GM21367 (cell line): ENCODE data around the gene BTLA.
"Not testable (repeated sequence)": the region's sequence is repeated elsewhere in the genome, so short reads cannot be mapped to it uniquely, and the experiment has no call there.

Experiments
- ATAC-seq: cut with Tn5 transposase; IDR thresholded peaks from one replicate; pipeline ENCODE4 v1.9.1; 2021; ENCODE audit not compliant: unreplicated experiment

The BTLA gene

DNA sequence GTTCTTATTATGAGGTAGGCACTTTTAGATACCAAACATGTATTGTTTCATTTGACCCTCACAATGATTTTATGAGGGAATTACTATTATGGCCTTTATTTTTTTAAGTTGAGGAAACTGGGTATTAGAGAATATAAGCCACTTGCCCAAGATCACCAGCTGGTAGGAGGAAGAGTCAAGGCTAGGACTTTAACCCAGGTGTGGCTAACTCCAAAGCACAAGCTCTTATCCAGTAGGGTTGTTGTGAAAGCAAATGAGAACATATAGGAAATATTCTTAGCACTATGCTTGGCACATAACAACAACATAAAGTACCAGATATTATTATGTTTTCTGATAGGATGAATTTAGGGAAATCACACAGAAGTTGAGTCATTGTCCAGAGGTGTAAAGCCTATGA, 7.9 kb downstream of the BTLA start:
- ATAC-seq, result no peak

DNA sequence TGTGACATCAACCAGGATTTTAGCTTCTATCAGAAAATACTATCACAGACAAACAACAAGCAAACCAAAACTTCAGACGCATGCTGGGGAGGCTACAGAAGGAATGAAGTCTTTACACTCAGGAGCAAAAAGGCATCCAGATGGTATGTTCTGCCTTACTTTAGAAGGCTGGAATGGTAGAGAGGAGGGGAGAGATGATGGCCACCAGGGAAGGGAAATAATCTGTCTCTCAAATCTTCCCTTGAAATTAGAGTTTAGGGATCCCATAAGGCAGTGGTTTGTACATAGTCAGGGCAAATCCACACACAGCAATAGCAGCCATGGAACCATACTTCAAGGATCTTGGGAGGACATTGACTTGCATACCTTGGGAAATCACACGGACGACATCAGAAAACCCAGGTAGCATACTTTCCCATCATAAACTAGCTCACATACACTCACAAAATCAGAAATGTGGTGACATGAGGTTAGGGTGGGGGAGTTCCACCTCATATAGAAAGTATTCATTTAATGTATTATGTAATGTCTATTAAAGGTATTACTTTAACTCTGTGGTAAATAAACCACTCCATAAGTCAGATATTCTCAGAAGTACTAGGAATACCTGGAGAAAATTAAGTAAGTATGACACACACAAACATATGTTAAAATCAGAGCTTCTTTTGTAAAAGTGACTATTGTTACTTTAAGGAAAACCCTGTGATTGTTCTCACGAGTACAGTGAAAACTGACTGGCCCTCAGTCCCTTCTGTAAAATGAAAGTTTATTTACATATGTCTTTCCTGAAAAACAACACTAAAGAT, 9.4 kb downstream of the BTLA start:
- no peak for ATAC-seq

DNA sequence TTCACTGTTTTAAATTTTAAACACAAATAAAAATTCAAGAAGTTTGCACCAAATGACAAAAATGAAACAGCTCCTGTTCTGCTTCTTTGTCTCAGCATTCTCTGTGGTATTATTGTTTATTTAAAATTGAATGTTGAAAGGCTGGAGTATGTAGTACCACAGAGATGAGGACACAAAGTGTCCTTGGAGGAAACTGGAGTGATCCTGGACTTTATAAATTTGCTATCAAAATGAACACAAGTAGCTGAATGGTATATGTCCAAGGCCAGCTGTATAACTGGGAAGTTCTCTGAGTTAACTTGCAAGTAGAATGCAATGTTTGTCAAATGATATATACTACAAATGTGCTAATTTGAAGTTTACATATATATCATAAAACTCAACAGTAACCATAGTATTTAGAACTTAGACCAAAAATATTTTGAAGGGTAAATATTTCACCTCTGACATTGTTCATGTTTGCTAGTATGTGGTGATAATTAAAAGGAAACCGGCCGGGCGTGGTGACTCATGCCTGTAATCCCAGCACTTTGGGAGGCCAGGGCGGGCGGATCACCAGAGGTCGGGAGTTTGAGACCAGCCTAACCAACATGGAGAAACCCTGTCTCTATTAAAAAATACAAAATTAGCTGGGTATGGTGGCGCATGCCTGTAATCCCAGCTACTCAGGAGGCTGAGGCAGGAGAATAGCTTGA, 12.3 kb downstream of the BTLA start:
- no peak for ATAC-seq

DNA sequence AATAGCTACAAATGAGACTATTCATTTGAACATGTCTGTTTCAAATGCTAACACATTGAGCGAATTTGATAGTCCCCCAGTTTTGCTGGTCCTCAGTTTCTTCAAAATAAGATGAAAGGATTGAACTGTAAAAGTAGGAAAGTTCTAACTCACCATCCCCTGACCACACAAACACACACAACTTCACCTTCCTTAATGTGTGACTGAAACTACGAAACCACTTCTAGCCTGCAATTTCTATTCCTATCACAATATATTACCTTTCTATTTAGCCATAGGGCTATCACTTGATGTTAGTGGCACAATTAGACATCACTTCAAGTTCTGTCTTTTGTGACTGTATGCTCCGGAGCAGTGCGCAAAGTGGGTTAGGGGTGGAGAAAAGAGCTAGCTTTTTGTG, 14.9 kb downstream of the BTLA start:
- no peak for ATAC-seq

DNA sequence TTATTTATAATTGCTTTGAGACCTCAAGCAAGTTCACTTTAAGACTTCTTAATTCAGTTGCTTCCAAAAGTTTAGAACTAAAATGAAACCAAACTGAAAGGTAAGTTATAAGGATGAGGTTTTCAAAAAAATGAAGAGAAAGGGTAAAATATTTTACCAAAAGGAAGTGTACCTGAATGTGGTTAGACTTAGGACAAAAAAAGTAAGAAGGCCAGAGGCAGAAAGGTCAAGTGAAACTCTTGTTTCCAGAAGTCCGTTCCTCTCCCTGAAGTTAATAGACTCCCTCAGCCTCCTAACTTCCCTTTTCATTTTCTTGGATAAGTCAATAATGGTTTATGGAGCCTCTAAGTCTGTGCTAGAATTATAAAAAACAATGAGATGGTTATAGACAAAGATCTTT, 16.6 kb downstream of the BTLA start:
- ATAC-seq, result no peak

DNA sequence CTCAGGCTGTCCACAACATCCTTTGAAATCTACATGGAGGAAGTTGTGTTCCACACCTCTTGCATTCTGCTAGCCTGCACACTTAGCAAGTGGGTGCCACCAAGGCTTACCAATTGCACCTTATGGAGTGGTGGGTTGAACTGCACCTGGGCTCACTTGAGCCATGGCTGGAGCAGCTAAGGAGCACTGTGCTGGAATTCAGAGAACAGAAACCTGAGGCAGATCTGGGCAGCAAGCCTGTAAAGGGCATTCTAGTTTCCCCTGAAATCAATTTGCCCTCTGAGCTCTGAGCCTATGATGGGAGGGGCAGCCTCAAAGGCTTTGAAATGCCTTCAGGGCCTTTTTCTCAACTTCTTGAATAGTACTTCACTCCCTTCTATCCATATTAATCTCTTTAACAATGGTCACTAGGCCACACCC, 18.0 kb downstream of the BTLA start:
- ATAC-seq, result no peak

DNA sequence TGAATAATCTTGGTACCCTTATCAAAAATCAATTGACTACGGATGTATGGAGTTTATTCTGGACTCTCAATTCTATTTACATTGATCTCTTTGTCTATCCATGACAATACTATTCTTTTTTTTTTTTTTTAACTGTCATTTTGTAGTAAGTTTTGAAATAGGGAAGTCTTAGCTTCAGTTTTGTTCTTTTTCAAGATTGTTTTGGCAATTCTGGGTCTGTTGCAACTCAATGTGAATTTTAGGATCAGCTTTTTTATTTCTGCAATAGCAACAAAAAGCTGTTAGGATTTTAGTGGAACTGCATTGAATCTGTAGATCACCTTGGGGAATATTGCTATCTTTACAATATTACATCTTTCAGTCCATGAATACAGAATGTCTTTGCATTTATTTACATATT, 21.4 kb downstream of the BTLA start:
- ATAC-seq, result no peak

DNA sequence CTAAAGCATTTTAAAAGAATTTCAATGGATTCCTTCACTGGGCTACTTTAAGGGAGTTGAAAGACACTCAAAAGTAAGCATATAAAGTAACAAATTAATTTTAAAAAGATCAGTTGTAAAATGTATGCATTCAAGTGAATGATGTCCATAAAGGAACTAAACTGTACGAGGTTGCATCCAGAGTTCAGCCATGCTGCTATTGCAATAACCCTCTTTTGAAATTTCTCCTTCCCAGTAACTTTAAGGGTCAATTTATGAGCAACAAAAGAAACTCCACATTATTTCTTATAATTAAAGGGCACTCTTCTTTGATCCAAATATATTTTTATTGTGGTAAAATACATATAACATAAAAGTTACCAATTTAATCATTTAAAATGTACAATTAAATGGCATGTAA, 22.9 kb downstream of the BTLA start:
- no peak for ATAC-seq

DNA sequence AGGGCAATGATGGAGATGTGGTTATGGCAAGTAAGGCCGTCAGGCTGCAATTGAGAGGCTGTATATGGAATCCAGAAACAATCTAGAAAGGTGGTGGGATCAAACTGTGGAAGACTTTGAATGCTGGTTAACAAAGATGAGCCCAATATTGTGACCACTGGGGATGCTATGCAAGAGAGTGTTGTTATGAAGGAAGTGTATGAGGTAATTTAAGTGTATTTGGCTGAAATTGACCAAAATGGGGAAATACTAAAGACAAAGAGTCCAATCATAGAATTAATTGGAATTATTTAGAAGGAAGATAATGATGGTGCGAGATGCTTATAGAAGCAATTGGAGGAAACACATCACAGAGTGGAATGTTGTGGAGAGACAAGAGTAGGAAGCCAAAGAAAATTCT, 24.5 kb downstream of the BTLA start:
- ATAC-seq, result no peak

DNA sequence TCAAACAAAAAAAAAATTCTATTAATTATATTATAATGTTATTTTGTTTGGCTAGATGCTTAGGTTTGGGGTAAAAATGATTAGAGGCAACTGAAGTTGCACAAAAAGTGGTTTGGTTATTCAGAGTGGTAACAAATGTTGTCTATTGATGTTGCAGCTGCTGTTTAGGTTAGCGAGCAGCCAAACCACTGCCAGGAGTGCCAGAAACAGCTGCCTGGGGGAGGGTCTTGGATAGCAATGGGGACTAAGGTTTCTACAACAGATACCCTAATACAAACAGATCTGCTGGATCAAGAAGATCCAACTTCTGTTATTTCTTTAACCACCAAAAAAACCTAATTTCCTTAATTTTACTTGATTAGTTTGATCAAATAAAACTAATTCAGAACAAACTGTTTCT, 26.6 kb downstream of the BTLA start:
- no peak for ATAC-seq

DNA sequence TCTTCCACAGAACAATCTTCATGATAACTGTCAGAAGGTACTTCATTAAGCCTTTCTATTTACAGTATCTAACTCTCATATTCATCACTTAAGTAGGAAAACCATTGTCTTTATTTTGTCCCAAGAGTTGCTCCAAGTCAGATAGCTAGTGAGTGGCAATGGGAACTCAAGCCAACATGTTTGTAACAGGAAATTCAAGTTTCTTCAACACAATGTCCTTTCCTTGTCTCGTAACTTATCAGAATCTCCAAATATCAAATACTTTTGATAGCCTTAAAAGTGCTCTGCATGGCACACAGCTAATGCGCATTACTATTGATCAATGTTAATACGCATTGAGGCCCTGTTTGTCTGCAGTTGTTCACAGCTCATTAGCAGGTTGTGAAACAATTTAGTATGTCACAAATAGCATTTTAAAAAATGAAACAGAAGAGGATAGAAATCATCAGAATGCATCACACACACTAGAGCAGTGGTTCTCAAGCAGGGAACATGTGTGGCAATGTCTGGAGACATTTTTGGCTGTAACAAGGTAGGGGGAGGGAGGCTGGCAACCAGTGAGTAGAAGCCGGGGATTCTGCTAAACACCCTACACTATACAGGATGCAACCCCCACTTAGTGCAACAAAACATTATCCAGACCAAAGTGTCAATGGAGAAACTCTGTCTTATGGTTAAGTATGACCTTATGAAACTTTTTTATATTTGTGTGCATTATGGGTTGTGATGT, 27.5 kb downstream of the BTLA start:
- ATAC-seq, result no peak

DNA sequence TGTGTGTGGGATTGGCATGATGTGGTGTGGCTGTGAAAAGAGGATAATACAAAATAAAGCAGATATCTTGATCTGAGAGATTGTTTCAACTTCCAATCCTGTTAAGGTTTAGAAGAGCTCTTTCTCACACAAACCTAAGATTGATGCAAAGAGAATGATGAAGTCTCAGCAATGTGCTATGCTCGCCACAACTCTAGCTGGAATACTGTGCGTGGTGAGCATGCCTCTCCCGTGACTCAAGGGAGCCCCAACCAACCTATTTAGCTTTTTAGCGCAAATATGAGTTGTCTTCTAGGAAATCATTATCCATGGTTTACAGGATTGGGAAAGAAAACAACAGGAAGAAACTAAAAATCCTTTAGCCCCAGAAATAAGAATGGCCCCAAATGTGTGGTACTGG, 28.5 kb downstream of the BTLA start:
- ATAC-seq, result no peak

DNA sequence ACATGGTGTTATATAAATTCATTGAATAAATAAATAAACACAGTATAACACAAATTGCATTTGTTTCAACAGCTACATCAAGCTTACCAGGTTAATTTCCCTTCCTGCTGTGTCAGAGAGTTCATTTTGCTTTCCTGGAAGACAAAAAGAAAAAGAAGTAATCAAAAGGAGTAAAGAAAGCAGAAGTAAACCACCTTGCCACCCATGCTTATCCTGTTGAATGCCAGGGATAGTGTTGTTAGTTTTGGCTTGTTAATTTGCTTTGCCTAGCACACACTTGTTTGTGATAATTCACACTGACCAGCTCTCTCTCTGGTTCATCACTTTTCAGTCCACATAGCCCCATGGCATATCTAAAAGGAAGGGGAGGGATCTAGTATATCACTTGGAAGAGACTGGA, 29.6 kb downstream of the BTLA start:
- ATAC-seq, result no peak

DNA sequence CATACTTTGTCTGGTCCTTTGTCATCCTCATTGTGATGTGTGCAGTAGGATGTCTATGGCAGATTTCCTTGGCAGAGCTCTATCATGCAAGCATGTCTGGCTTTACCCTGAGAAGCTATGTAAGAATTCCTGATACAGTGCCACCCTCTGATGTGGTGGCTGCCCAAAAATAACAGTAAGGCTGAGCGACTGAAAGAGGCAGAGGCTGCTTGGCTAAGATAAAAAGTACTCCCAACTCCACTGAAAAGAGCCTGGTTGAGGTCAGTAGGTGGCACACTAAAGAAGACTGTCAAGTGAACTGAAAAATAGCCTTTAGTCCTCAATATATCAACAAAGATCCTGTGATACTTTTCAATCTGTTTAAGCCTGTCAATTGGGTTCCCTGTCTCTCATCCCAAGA, 31.7 kb downstream of the BTLA start:
- no peak for ATAC-seq

DNA sequence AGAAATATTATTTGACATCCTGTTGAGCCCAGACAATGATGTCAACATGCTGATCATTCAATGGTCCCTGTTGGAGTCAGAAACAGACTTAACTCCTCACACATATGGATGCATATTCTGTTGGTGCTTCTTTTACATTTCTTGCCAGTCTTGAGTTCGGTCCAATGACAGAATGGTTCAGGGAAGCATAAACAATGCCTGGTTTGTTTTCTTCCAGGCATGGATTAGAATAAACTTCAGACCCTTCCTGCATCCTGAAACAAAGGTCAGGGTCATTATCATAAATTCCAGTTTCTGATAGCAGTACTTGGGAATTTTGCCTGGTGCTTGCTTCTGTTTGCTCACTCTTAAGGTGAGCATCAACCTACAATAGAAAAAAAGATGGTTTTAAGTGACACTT, 33.3 kb downstream of the BTLA start:
- no peak for ATAC-seq

DNA sequence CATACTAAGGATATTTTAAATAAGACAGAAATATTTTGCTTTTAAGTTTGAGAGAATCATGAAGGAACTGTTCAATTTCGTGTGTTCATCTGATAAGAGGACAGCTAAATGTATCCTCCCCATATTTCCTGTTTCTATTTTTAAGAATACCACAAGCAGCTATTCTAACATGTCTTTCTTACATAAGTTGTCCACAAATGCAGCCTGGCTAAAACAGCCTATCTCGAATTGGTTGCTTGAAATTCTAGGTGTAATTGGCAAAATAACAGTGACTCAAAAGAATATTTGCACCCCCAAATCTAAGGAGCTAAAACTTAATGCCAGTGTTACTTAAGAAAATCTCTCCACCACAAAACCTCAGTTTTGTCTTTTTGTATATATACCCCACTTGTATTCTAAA, 35.0 kb downstream of the BTLA start:
- peak; percentile 47 for ATAC-seq

DNA sequence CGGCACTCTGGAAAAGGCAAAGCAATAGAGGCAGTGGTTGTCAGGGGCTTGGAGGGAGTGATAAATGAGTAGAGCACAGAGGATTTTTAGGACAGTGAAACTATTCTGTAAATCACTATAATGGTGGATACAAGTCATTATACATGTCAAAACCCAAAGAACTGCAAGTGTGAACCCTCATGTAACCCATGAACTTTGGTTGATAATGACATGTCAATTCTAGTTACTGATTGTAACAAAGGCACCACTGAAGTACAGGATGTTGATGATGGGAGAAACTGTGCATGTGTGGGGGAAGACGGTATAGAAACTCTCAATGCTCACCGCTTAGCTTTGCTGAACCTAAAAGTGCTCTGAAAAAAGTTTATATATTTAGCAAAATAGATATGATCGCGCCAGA, 36.0 kb downstream of the BTLA start:
- ATAC-seq, result peak; percentile 38

DNA sequence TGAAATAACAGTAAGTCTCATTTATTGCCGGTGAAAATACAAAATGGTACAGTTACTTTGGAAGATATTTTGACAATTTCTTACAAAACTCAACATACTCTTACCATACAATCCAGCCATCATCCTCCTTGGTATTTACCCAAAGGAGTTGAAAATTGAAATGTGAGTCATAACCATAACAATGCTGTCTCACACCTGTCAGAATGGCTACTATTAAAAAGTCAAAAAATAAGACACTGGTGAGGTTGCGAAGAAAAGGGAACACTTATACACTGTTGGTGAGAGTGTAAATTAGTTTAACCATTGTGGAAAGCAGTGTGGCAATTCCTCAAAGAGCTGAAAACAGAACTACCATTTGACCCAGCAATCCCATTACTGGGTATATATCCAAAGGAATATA, 37.5 kb downstream of the BTLA start:
- not testable (repeated sequence) for ATAC-seq

DNA sequence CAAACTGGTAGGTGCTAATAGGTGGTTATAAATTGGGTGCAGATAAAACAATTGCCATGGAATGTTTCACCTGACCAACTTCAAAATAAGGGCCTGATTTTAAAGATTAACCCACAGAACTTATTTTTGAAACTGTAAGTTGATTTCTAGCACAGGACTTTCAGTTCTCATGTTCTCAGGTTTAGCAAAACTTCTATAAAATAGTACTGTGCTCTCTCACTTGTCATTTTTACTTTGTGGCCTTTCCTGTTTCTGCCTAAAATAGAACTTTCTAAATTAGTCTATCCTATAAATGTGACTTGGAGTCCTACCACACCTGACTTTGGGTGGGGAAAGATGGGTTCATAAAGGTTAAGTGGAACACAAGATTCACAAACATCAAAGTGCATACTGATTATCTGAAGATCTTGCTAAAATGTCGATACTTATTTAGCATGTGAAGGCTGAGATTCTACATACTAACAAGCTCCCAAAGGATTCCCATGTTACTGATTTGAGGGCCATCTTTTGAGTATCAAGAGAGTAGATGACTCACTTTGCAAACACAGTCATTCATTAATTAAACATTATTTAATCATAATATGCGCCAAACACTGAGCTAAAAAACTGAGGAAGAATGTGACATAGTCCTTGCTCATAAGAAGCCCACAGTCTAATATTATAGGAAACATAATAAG, 38.6 kb downstream of the BTLA start:
- peak; percentile 37 for ATAC-seq

DNA sequence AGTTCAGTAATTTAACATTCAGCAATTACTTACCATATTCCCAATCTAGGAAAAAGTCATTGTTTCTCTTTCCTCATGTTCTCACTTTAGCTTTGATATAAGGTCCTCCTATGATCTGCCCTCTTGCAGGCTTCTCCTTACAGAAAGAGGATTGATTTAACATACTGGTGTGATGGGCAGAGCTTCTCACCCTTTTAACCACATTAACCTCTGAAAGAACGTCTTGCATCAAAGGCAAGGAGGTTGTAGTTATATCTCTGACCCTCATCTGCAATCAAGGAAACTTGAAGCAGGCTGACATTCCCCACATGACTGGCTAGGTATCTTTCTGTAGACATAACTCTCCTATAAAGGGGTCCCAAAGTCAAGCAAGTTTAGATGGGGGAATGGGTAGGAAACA, 39.5 kb downstream of the BTLA start:
- peak; percentile 47 for ATAC-seq

DNA sequence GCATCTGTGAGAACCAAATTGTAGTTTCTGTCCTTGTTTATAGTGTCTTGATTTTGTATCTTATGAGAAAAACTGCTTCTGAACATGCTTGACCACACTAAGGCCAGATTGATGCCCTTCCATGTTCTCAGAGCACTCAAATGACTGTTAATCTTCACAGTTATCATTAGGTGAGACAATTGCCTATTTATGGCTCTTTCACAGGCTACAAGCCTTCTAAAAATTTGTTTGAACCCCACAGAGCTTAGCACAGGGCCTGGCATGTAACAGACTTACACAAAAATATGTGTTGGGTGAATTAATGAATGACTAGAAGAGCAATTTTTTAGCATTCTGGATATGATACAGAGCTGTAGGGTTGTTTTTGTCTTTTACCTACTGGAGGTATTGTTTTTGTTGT, 43.1 kb downstream of the BTLA start:
- no peak for ATAC-seq

DNA sequence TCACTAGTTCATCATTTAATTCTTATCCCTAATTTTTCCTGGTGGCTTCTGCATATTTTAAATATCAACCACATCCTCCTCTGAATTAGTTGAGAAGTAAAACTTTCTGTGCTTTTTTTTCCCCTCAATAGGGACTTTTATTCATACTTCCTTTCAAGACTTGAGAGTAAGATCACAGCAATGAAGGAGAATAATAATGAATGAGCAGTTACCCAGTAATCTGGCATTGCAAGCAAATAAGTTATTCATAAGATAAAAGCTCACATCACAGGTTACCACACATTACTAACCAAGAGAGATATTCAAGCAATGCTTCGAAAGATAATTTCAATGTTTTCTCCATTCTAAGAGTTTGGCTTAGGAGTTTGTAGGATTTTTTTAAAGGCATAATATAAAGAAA, 50.3 kb downstream of the BTLA start:
- no peak for ATAC-seq
